ENCODE results near the gene AP2A2.

DNA sequence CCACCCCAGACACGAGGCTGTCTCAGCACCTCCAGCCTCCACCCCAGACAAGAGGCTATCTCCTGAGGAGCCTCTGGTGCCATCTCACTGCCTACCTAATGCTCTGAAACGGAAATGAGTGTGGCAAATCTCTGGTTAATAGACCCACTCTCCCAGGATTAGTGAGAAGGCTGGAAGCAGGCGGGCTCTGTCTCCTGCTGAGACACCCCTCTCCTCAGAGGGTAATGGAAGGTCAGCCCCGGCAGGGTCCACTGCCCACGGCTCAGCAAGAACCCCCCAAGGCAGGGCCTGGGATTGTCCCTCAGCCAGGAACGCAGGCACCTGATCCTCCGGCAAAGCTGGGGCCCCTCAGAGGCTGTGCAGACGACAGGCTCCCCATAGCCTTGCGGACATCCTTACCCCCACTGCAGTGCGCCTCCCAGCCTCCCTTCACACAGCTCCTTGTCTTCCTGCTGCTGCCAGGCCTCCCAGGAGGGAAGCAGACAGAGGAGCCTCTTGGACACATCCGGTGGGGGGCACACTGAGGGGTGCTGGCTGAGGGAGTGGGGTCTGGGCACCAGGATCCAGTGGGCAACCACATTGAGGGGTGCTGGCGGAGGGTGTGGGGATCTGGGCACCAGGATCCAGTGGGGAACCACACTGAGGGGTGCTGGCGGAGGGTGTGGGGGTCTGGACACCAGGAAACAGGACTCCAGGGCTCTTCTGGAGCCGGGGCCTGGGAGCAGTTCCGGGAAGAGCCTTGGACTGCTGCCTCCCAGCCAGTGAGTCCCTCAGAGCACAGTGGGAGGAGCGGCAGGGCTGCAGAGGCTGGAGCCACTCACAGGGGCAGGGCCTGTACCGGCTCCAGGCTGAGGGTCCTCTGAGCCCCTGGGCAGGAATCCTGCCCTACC lies 28.2 kb upstream of the AP2A2 start:
- TF ChIP-seq POLR2A (IDR thresholded peaks at IDR 0.05), result no peak
- TF ChIP-seq, protein P1, sequence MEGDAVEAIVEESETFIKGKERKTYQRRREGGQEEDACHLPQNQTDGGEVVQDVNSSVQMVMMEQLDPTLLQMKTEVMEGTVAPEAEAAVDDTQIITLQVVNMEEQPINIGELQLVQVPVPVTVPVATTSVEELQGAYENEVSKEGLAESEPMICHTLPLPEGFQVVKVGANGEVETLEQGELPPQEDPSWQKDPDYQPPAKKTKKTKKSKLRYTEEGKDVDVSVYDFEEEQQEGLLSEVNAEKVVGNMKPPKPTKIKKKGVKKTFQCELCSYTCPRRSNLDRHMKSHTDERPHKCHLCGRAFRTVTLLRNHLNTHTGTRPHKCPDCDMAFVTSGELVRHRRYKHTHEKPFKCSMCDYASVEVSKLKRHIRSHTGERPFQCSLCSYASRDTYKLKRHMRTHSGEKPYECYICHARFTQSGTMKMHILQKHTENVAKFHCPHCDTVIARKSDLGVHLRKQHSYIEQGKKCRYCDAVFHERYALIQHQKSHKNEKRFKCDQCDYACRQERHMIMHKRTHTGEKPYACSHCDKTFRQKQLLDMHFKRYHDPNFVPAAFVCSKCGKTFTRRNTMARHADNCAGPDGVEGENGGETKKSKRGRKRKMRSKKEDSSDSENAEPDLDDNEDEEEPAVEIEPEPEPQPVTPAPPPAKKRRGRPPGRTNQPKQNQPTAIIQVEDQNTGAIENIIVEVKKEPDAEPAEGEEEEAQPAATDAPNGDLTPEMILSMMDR (IDR thresholded peaks at IDR 0.05), result no peak

Data from stomach (tissue), 4 donors.